ENCODE measurements around the gene PACS2.

PACS2 gene

GRCh38 chr14:105347587-105347968, 33.0 kb downstream of the PACS2 start:
- Histone ChIP-seq H3K4me3 (ENCODE audit: low read length) (no peak overlapping the region), H3K4me1 (ENCODE audit: insufficient read depth, low read length) (no peaks in the 10 kb centered on the region), H2AFZ (ENCODE audit: low read depth, low read length) (no peak overlapping the region), H3K36me3 (ENCODE audit: insufficient read depth, low read length) (peaks cover 2% of the 10 kb centered on the region), H3K9me3 (ENCODE audit: low read length) (peaks cover 4% of the 10 kb centered on the region), H3K27me3 (ENCODE audit: insufficient read depth, low read length) (no peaks in the 10 kb centered on the region)

- Histone ChIP-seq H3K4me3 (ENCODE audit: low read length) (no peak overlapping the region), H2AFZ (ENCODE audit: low read depth, low read length) (no peak overlapping the region), H3K36me3 (ENCODE audit: insufficient read depth, low read length) (peaks cover 2% of the 10 kb centered on the region), H3K9me3 (ENCODE audit: low read length) (peaks cover 4% of the 10 kb centered on the region), H3K27me3 (ENCODE audit: insufficient read depth, low read length) (no peaks in the 10 kb centered on the region), H3K4me1 (ENCODE audit: insufficient read depth, low read length) (no peaks in the 10 kb centered on the region)
These were observed 33.8 kb downstream of the PACS2 start for GRCh38 chr14:105348169-105348944.

DNA sequence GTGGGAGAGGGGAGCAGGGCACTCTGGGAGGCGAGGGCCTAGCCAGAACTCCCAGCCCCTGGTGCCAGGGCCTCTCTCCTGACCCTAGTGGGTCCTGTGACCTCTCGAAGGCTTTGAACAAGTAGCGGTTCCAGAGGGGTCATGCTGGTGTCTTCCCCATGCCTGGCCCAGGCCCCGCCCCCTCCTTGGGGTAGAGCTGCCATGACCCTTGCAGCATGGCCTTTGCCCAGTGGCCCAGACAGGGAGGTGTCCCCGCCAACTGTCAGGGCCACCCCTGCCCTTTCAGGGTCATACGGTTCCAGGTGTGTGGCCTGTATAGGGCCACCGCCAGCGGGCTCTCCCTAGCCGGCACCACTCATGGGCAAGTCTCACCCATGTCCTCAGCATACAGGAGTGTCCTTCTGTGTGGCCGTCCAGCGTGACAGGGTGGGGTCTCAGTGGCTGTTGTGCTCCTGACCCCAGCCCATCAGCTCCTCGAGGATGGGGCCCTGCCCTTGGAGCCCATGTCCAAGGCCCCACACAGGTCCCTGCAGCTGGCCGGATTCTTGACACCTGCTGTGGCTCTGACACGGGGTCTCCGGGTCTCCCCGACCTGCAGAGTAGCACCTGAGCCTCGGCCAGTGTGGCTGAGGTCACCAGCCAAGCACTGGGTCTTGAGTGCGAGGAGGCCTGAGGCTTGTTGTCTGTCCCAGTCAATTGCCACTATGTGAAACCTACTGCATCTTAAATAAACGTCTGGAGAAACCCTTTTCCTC, 34.6 kb downstream of the PACS2 start:
- peaks cover 2% of the 10 kb centered on the region for H3K9me3 ChIP-seq (ENCODE audit: low read length)
- no peak overlapping the region for H3K4me3 ChIP-seq (ENCODE audit: low read length)
- H2AFZ ChIP-seq (ENCODE audit: low read depth, low read length), result no peak overlapping the region
- H3K4me1 ChIP-seq (ENCODE audit: insufficient read depth, low read length), result no peaks in the 10 kb centered on the region
- peaks cover 4% of the 10 kb centered on the region for H3K36me3 ChIP-seq (ENCODE audit: insufficient read depth, low read length)
- no peaks in the 10 kb centered on the region for H3K27me3 ChIP-seq (ENCODE audit: insufficient read depth, low read length)

DNA sequence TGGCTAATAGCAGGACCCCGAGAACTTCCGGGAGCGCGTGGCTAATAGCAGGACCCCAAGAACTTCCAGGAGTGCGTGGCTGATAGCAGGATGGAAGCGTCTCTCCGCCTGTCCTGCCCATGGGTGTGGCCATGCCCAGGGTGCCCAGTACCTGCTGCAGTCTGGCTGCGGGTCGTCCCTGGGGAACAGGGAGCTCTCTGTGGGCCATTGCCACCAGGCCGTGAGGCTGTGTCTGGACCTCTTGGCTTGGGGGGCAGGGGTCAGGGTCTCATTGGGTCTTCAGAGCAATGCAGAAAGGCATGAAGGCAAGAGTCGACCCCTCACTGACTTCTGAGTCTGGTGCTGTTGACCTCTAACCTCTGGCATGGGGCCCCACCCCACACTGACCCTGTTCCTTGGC, 35.4 kb downstream of the PACS2 start:
- H2AFZ ChIP-seq (ENCODE audit: low read depth, low read length), result no peak overlapping the region
- H3K27me3 ChIP-seq (ENCODE audit: insufficient read depth, low read length), result no peaks in the 10 kb centered on the region
- peaks cover 2% of the 10 kb centered on the region for H3K9me3 ChIP-seq (ENCODE audit: low read length)
- H3K36me3 ChIP-seq (ENCODE audit: insufficient read depth, low read length), result peaks cover 6% of the 10 kb centered on the region
- no peaks in the 10 kb centered on the region for H3K4me1 ChIP-seq (ENCODE audit: insufficient read depth, low read length)
- H3K4me3 ChIP-seq (ENCODE audit: low read length), result no peak overlapping the region

- Histone ChIP-seq H3K27me3 (ENCODE audit: insufficient read depth, low read length) (no peaks in the 10 kb centered on the region), H2AFZ (ENCODE audit: low read depth, low read length) (no peak overlapping the region), H3K4me1 (ENCODE audit: insufficient read depth, low read length) (no peaks in the 10 kb centered on the region), H3K9me3 (ENCODE audit: low read length) (no peaks in the 10 kb centered on the region), H3K4me3 (ENCODE audit: low read length) (no peak overlapping the region), H3K36me3 (ENCODE audit: insufficient read depth, low read length) (peaks cover 9% of the 10 kb centered on the region)
These were observed 36.1 kb downstream of the PACS2 start for GRCh38 chr14:105350450-105351244.

GRCh38 chr14:105351410-105351809, 36.9 kb downstream of the PACS2 start:
- no peak overlapping the region for H3K4me3 ChIP-seq (ENCODE audit: low read length)
- no peak overlapping the region for H2AFZ ChIP-seq (ENCODE audit: low read depth, low read length)
- no peaks in the 10 kb centered on the region for H3K9me3 ChIP-seq (ENCODE audit: low read length)
- H3K27me3 ChIP-seq (ENCODE audit: insufficient read depth, low read length), result no peaks in the 10 kb centered on the region
- peaks cover 9% of the 10 kb centered on the region for H3K36me3 ChIP-seq (ENCODE audit: insufficient read depth, low read length)
- H3K4me1 ChIP-seq (ENCODE audit: insufficient read depth, low read length), result no peaks in the 10 kb centered on the region

GRCh38 chr14:105351920-105352851, 37.6 kb downstream of the PACS2 start:
- H3K4me1 ChIP-seq (ENCODE audit: insufficient read depth, low read length), result no peaks in the 10 kb centered on the region
- peaks cover 9% of the 10 kb centered on the region for H3K36me3 ChIP-seq (ENCODE audit: insufficient read depth, low read length)
- H3K4me3 ChIP-seq (ENCODE audit: low read length), result no peak overlapping the region
- H3K9me3 ChIP-seq (ENCODE audit: low read length), result no peaks in the 10 kb centered on the region
- H3K27me3 ChIP-seq (ENCODE audit: insufficient read depth, low read length), result no peaks in the 10 kb centered on the region
- no peak overlapping the region for H2AFZ ChIP-seq (ENCODE audit: low read depth, low read length)

- H3K9me3 ChIP-seq (ENCODE audit: low read length), result no peaks in the 10 kb centered on the region
- no peak overlapping the region for H2AFZ ChIP-seq (ENCODE audit: low read depth, low read length)
- no peaks in the 10 kb centered on the region for H3K4me1 ChIP-seq (ENCODE audit: insufficient read depth, low read length)
- H3K4me3 ChIP-seq (ENCODE audit: low read length), result no peak overlapping the region
- H3K27me3 ChIP-seq (ENCODE audit: insufficient read depth, low read length), result no peaks in the 10 kb centered on the region
- H3K36me3 ChIP-seq (ENCODE audit: insufficient read depth, low read length), result peaks cover 14% of the 10 kb centered on the region
These were observed 38.6 kb downstream of the PACS2 start for GRCh38 chr14:105353136-105353535.

GRCh38 chr14:105354541-105354940, 40.0 kb downstream of the PACS2 start:
- H3K9me3 ChIP-seq (ENCODE audit: low read length), result no peaks in the 10 kb centered on the region
- no peak overlapping the region for H2AFZ ChIP-seq (ENCODE audit: low read depth, low read length)
- no peak overlapping the region for H3K4me3 ChIP-seq (ENCODE audit: low read length)
- H3K36me3 ChIP-seq (ENCODE audit: insufficient read depth, low read length), result peaks cover 20% of the 10 kb centered on the region
- no peaks in the 10 kb centered on the region for H3K27me3 ChIP-seq (ENCODE audit: insufficient read depth, low read length)
- H3K4me1 ChIP-seq (ENCODE audit: insufficient read depth, low read length), result no peaks in the 10 kb centered on the region

DNA sequence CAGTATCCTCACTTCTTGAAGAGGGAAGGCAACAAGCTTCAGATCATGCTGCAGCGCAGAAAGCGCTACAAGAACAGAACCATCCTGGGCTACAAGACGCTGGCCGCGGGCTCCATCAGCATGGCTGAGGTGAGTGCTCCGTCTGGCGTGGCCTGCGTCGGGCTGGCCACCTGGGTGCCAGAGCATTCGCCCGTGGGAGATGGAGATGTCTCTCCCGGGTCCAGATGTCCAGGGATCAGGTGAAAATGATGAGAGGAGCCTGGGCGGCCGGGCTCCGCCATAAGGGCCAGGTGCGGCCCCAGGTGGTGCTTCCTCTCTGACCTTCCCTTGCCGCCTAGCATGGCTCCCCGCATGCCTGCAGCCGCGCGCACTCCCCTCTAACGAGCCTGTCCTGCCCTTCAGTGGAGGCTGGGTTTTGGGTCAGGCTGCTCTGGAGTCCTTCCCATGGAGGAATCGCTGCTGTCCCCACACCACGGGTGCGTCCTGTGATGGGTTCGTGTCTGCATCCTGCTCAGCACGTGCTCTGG, 40.6 kb downstream of the PACS2 start:
- H3K36me3 ChIP-seq (ENCODE audit: insufficient read depth, low read length), result peaks cover 21% of the 10 kb centered on the region
- no peak overlapping the region for H2AFZ ChIP-seq (ENCODE audit: low read depth, low read length)
- no peaks in the 10 kb centered on the region for H3K27me3 ChIP-seq (ENCODE audit: insufficient read depth, low read length)
- no peak overlapping the region for H3K4me3 ChIP-seq (ENCODE audit: low read length)
- H3K9me3 ChIP-seq (ENCODE audit: low read length), result no peaks in the 10 kb centered on the region
- no peaks in the 10 kb centered on the region for H3K4me1 ChIP-seq (ENCODE audit: insufficient read depth, low read length)

DNA sequence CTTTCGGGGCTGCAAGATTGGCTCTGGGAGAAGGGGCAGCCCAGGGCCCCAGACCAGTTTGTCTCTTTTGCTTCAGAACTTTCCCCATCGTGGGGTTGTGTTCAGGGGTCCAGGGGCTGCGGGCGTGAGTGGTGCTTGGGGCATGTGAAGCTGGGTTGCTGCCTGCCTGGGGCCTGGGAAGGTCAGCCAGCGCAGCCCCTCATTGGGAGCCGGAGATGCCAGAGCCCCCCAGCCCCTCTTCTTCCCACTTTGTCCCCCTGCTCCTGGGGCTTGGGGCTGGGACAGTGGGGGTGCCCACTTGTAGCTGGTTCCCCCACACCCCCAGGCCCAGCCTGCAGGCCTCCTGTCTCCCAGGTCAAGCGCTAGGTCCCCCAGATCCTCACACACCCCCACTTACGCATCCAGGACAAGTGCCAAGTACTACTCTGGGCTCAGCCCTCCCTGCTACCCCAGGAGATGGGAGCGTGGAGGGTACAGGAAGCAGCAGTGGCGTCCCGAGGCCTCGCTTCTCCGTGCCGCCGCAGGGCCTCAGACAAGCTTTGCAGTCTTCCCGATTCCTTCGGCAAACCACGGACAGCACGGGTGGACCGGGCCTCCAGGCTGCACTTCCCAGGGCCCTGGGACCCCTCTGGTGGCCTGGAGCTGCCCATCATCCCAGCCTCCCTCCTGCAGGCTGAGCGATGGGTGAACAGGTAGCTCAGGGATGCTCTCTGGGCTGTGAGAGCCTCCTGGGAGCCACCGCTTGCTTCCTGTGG, 41.5 kb downstream of the PACS2 start:
- H3K9me3 ChIP-seq (ENCODE audit: low read length), result no peaks in the 10 kb centered on the region
- H3K36me3 ChIP-seq (ENCODE audit: insufficient read depth, low read length), result peaks cover 28% of the 10 kb centered on the region
- H3K4me3 ChIP-seq (ENCODE audit: low read length), result no peak overlapping the region
- no peaks in the 10 kb centered on the region for H3K4me1 ChIP-seq (ENCODE audit: insufficient read depth, low read length)
- H2AFZ ChIP-seq (ENCODE audit: low read depth, low read length), result no peak overlapping the region
- no peaks in the 10 kb centered on the region for H3K27me3 ChIP-seq (ENCODE audit: insufficient read depth, low read length)

DNA sequence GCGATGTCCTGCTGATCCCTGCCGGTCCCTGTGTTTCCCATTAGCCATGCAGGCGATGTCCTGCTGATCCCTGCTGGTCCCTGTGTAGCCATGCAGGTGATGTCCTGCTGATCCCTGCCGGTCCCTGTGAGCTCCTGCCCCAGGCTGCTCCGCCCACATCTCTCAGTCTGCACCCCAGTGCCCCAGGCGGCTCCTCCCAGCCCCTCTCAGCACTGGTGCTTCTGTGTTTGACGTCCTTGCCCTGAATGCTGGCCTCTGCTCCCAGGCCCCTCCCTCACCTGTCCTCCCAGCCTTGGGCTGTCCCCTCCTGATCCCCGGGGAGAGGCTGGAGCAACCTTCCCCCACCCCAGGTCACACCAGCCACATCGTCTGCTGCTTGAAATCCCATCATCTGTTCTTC, 42.4 kb downstream of the PACS2 start:
- no peaks in the 10 kb centered on the region for H3K4me1 ChIP-seq (ENCODE audit: insufficient read depth, low read length)
- peaks cover 28% of the 10 kb centered on the region for H3K36me3 ChIP-seq (ENCODE audit: insufficient read depth, low read length)
- no peaks in the 10 kb centered on the region for H3K9me3 ChIP-seq (ENCODE audit: low read length)
- no peak overlapping the region for H3K4me3 ChIP-seq (ENCODE audit: low read length)
- no peak overlapping the region for H2AFZ ChIP-seq (ENCODE audit: low read depth, low read length)
- H3K27me3 ChIP-seq (ENCODE audit: insufficient read depth, low read length), result no peaks in the 10 kb centered on the region
